GM12878 (cell line): Measurements from ENCODE around the gene CALD1.

ENCODE experiments used
- CTCF ChIP-seq, 3 experiments: IDR thresholded peaks in 2 of 3; conservative IDR thresholded peaks in 1 of 3; 2 replicates each; pipeline ENCODE4 v1.5.1; 2011; ENCODE audit warnings: low read depth in 3 of 3, low read length in 3 of 3, mild to moderate bottlenecking in 3 of 3, control low read depth in 2 of 3, moderate library complexity in 2 of 3, inconsistent platforms in 1 of 3, mixed read lengths in 1 of 3; ENCODE audit not compliant: control insufficient read depth in 2 of 3, insufficient read depth in 1 of 3; ENCODE audit errors: extremely low read depth in 1 of 3
- EGR1 ChIP-seq, 2 experiments: IDR thresholded peaks; 1 replicate in 1 of 2; 2 replicates in 1 of 2; pipeline ENCODE4 v1.6.1; 2011 to 2012; ENCODE audit warnings: low read depth in 2 of 2, low read length in 2 of 2, borderline replicate concordance in 1 of 2, mild to moderate bottlenecking in 1 of 2, moderate library complexity in 1 of 2
- EP300 ChIP-seq, 2 experiments: fragments of 150-350 bp in 1 of 2; IDR thresholded peaks; 2 replicates each; pipeline ENCODE4 v1.6.1; 2011 to 2012; ENCODE audit warnings: low read depth in 2 of 2, low read length in 2 of 2, borderline replicate concordance in 1 of 2, improper control_type of control experiment in 1 of 2, inconsistent platforms in 1 of 2; ENCODE audit not compliant: control insufficient read depth in 1 of 2
- EZH2 ChIP-seq: IDR thresholded peaks from 2 replicates; pipeline ENCODE4 v1.6.1; 2012; ENCODE audit warnings: low read depth, mild to moderate bottlenecking, control low read depth, inconsistent platforms, low read length, borderline replicate concordance; ENCODE audit not compliant: control insufficient read depth
- GABPA ChIP-seq: IDR thresholded peaks from 2 replicates; pipeline ENCODE4 v1.6.1; 2014; ENCODE audit warnings: antibody characterized with exemption, low read depth, mild to moderate bottlenecking, inconsistent platforms
- MAX ChIP-seq: IDR thresholded peaks from 2 replicates; pipeline ENCODE4 v1.6.1; 2012; ENCODE audit warnings: low read depth, low read length, improper control_type of control experiment
- POLR2AphosphoS5 ChIP-seq: IDR thresholded peaks from 2 replicates; pipeline ENCODE4 v1.6.1; 2011; ENCODE audit warnings: mild to moderate bottlenecking, low read length, inconsistent platforms
- RCOR1 ChIP-seq: conservative IDR thresholded peaks from 2 replicates; pipeline ENCODE4 v1.6.1; 2012; ENCODE audit warnings: low read depth, low read length, improper control_type of control experiment
- REST ChIP-seq: IDR thresholded peaks from 2 replicates; pipeline ENCODE4 v1.6.1; 2012; ENCODE audit warnings: mild to moderate bottlenecking, low read depth, low read length
- SMAD1 ChIP-seq: fragments of 450-650 bp; IDR thresholded peaks from 2 replicates; pipeline ENCODE4 v1.6.1; 2018; ENCODE audit warnings: mild to moderate bottlenecking, low read depth; ENCODE audit not compliant: partially characterized antibody
- STAT1 ChIP-seq: fragments of 450-650 bp; conservative IDR thresholded peaks from 2 replicates; pipeline ENCODE4 v1.6.1; 2014; ENCODE audit warnings: antibody characterized with exemption, mild to moderate bottlenecking
- USF2 ChIP-seq: IDR thresholded peaks from 2 replicates; pipeline ENCODE4 v1.6.1; 2011; ENCODE audit warnings: low read depth, low read length, improper control_type of control experiment, borderline replicate concordance
- ZBTB33 ChIP-seq: fragments of 450-650 bp; IDR thresholded peaks from 2 replicates; pipeline ENCODE4 v1.6.1; 2017; ENCODE audit warnings: mild to moderate bottlenecking

- no peak for TF ChIP-seq CTCF (IDR thresholded peaks at IDR 0.05 in 2 of 3, conservative IDR thresholded peaks at IDR 0.05 in 1 of 3; ENCODE audit: control insufficient read depth in 2 of 3, extremely low read depth in 1 of 3, insufficient read depth in 1 of 3, low read depth in 3 of 3, low read length in 3 of 3)
- TF ChIP-seq USF2, result no peak
- no peak for TF ChIP-seq RCOR1
- no peak for TF ChIP-seq STAT1
- no peak for TF ChIP-seq ZBTB33
- TF ChIP-seq REST, result no peak
- TF ChIP-seq EP300 (IDR thresholded peaks at IDR 0.05; ENCODE audit: borderline replicate concordance in 1 of 2, control insufficient read depth in 1 of 2, low read depth in 2 of 2, low read length in 2 of 2), result no peak
- TF ChIP-seq GABPA, result no peak
- TF ChIP-seq EGR1 (IDR thresholded peaks at IDR 0.05; ENCODE audit: borderline replicate concordance in 1 of 2, low read depth in 2 of 2, low read length in 2 of 2), result no peak
- no peak for TF ChIP-seq EZH2
- TF ChIP-seq SMAD1, result no peak
- TF ChIP-seq POLR2AphosphoS5, result no peak
- no peak for TF ChIP-seq MAX
These were observed 6.4 kb downstream of the CALD1 start for GRCh38 chr7:134785842-134786241.
